SK-N-MC (cell line): ENCODE results near the gene GDAP2.
A peak's percentile ranks its signal among the peaks of the same experiment; 100 is the strongest.

Experiments
- DNase-seq: peaks from one replicate; pipeline ENCODE4 v3.0.0-alpha.2; 2011; ENCODE audit warnings: low read depth, low spot score
- H3K27ac ChIP-seq: fragments of 200-600 bp; sonication (generic); 2 replicates; pipeline ENCODE4 v1.5.1; 2016; ENCODE audit warnings: mixed run types
- H3K36me3 ChIP-seq: fragments of 200-600 bp; sonication (generic); 2 replicates; pipeline ENCODE4 v1.6.1; 2017; ENCODE audit warnings: antibody characterized with exemption, low read length, mixed read lengths; ENCODE audit not compliant: insufficient read depth
- H3K4me3 ChIP-seq: fragments of 200-600 bp; sonication (generic); 2 replicates; pipeline ENCODE4 v1.5.1; 2016
- H3K9ac ChIP-seq: fragments of 200-600 bp; sonication (generic); 2 replicates; pipeline ENCODE4 v1.8.0; 2017; ENCODE audit warnings: mixed run types, mixed read lengths; ENCODE audit not compliant: insufficient read length
- H3K9me3 ChIP-seq: fragments of 200-600 bp; sonication (generic); 2 replicates; pipeline ENCODE4 v1.6.1; 2017; ENCODE audit warnings: low read depth, mild to moderate bottlenecking, antibody characterized with exemption, low read length, moderate library complexity, mixed read lengths
- EZH2 ChIP-seq: fragments of 200-600 bp; sonication (generic); IDR thresholded peaks from one replicate; pipeline ENCODE4 v1.6.1; 2017; ENCODE audit warnings: antibody characterized with exemption
- FOXP2 ChIP-seq: optimal IDR thresholded peaks from 2 replicates; pipeline ENCODE3; 2011; ENCODE audit warnings: mild to moderate bottlenecking, moderate library complexity; ENCODE audit not compliant: insufficient read depth; ENCODE audit errors: extremely low read length, control extremely low read depth
- POLR2AphosphoS5 ChIP-seq: IDR thresholded peaks from 2 replicates; pipeline ENCODE4 v1.6.1; 2012; ENCODE audit warnings: mild to moderate bottlenecking, low read depth, low read length, borderline replicate concordance

GDAP2 gene

GRCh38 chr1:117929343-117930172, at the start of gene GDAP2, which contains the start of gene WDR3:
Gene GDAP2, minus strand, starts transcription at chr1:117929621. Its CDS starts 9,264 bp downstream, at chr1:117920357.
Gene WDR3, plus strand, starts transcription at chr1:117929739. Its CDS starts 3,581 bp downstream, at chr1:117933320.
- no peak within 1 kb of the TSS for H3K27ac ChIP-seq
- TF ChIP-seq FOXP2 (no peak), EZH2 (no peak), POLR2AphosphoS5 (peak; percentile 97)
- H3K9me3 ChIP-seq: no peaks in the 10 kb centered on the region
- peak within 1 kb of the TSS; percentile 91 for H3K4me3 ChIP-seq
- H3K36me3 ChIP-seq: peaks cover 26% of the 10 kb centered on the region
- peak within 1 kb of the TSS; percentile 91 for H3K9ac ChIP-seq
- peak; percentile 68 for DNase-seq

DNA sequence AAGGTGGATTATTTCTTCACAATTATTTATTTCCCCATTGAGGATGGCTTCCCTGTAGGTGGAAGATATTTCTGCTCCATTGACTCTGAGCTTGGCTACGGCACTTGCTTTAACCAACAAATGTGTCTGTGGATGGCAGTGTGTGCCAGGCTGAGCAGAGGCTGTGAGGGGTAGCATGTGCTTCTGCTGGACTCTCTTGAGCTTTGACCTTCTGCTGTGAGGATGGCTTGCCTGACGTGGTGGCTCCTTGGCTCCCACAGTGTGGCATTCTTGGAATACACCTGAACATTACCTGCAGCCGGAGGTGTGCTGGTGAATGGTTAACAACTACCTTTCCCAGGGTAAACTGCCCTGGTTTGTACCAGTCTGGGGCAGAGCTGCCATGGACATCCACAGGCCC, 47.0 kb upstream of the GDAP2 start:
- Histone ChIP-seq H3K9ac (no peak overlapping the region), H3K36me3 (no peaks in the 10 kb centered on the region), H3K4me3 (no peak overlapping the region), H3K9me3 (no peaks in the 10 kb centered on the region), H3K27ac (no peak overlapping the region)
- TF ChIP-seq EZH2 (no peak), POLR2AphosphoS5 (no peak), FOXP2 (no peak)
- DNase-seq: no peak

DNA sequence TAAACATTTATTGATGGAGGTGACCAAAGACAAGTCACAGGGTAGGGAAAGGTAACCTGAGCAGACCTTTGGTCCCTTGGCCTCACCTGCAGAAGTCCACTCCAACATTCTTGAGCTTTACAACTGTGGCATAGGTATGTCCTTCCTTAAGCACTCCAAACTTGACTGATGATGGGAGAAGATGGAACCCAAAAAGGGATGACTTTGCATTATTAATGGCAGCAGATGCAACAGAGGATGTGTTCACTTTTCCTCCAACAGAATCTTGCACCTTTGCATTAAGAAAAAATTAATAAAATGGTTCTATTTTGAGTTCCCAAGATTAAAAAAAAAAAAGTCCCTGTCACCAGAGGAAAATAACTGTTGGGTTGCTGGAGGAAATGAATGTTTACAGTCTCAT, 42.4 kb upstream of the GDAP2 start:
- no peak overlapping the region for H3K4me3 ChIP-seq
- DNase-seq: no peak
- H3K9ac ChIP-seq: no peak overlapping the region
- no peaks in the 10 kb centered on the region for H3K9me3 ChIP-seq
- no peak for TF ChIP-seq FOXP2
- TF ChIP-seq EZH2: no peak
- TF ChIP-seq POLR2AphosphoS5: no peak
- H3K27ac ChIP-seq: no peak overlapping the region
- no peaks in the 10 kb centered on the region for H3K36me3 ChIP-seq

- no peak overlapping the region for H3K4me3 ChIP-seq
- no peak for DNase-seq
- no peak overlapping the region for H3K9ac ChIP-seq
- TF ChIP-seq EZH2: no peak
- TF ChIP-seq FOXP2: no peak
- no peak for TF ChIP-seq POLR2AphosphoS5
- H3K9me3 ChIP-seq: no peaks in the 10 kb centered on the region
- peaks cover 3% of the 10 kb centered on the region; the same call in 1 of the 2 replicates for H3K36me3 ChIP-seq
- no peak overlapping the region for H3K27ac ChIP-seq
Measured at GRCh38 chr1:117970252-117970651, 40.8 kb upstream of the GDAP2 start.

- Histone ChIP-seq H3K9me3 (no peaks in the 10 kb centered on the region), H3K36me3 (peaks cover 15% of the 10 kb centered on the region), H3K4me3 (peak overlapping the region; percentile 58), H3K27ac (peak overlapping the region; percentile 88), H3K9ac (no peak overlapping the region)
- TF ChIP-seq EZH2 (no peak), FOXP2 (no peak), POLR2AphosphoS5 (no peak)
- DNase-seq: peak; percentile 40
Measured at GRCh38 chr1:117967881-117968280, 38.5 kb upstream of the GDAP2 start.

DNA sequence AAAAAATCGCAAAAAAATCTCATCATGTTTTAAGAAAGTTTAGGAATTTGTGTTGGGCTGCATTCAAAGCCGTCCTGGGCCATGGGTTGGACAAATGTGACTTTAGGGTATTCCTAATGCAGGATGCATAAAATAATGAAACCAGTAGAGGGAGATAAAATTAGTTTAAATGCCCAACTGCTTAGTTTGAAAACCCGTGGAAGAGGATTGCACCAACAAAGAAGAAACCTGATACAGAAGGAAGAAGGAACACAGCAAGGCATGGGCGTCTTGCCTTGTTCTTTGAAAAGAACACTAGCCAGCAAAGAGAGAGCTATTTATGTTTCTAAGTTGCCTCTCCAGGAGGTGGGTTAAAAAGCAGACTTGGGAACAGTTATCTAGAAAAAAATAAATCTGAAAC, 38.1 kb upstream of the GDAP2 start:
- no peak overlapping the region for H3K9ac ChIP-seq
- H3K9me3 ChIP-seq: no peaks in the 10 kb centered on the region
- H3K27ac ChIP-seq: peak overlapping the region; percentile 88
- TF ChIP-seq POLR2AphosphoS5 (no peak), FOXP2 (no peak), EZH2 (no peak)
- peak; percentile 8 for DNase-seq
- peaks cover 19% of the 10 kb centered on the region for H3K36me3 ChIP-seq
- H3K4me3 ChIP-seq: peak overlapping the region; percentile 58

- Histone ChIP-seq H3K9me3 (no peaks in the 10 kb centered on the region), H3K36me3 (peaks cover 46% of the 10 kb centered on the region), H3K9ac (no peak overlapping the region), H3K27ac (no peak overlapping the region), H3K4me3 (no peak overlapping the region)
- DNase-seq: no peak
- no peak for TF ChIP-seq EZH2
Measured at GRCh38 chr1:117964290-117965038, 35.0 kb upstream of the GDAP2 start.

DNA sequence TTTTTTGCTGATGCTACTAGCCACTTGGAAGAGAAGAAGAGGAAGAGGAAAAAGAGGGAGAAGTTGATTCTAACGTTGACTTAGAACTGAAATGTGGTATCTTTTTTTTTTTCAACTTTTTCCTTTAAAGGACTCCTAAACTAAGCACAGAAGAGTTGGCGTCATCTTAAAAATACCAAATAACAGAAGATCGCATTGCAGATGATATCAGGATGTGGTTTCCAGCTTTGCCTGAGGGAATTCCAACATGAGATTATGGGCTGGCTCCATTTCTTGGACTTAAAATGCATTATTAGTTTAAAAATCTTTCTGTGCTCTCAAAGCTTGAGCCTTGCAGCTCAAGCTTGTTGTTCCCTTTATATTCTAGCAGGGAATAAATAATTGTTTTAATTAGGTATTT, 29.9 kb upstream of the GDAP2 start:
- peaks cover 84% of the 10 kb centered on the region for H3K36me3 ChIP-seq
- H3K4me3 ChIP-seq: peak overlapping the region; percentile 57
- H3K9ac ChIP-seq: peak overlapping the region; percentile 9
- TF ChIP-seq FOXP2 (no peak), POLR2AphosphoS5 (0 out of 2 replicates have a peak, but pooled peaks have one; percentile 19)
- H3K9me3 ChIP-seq: no peaks in the 10 kb centered on the region
- DNase-seq: peak; percentile 87
- H3K27ac ChIP-seq: peak overlapping the region; percentile 96
